ENCODE results near the gene STK39.
A peak's percentile ranks its signal among the peaks of the same experiment; 100 is the strongest.

Gene STK39

GRCh38 chr2:168231609-168232241 is 15.7 kb downstream of the STK39 start:
- H3K9me3 ChIP-seq (ENCODE audit: control insufficient read depth in 1 of 2, low read length in 2 of 2) = peaks cover 0 to 2% of the 10 kb centered on the region in 2 donors
- H3K27me3 ChIP-seq (ENCODE audit: control insufficient read depth in 1 of 2, insufficient read depth in 2 of 2, low read length in 2 of 2) = no peaks in the 10 kb centered on the region
- no peaks in the 10 kb centered on the region for H3K4me1 ChIP-seq (ENCODE audit: control insufficient read depth in 1 of 2, insufficient read depth in 2 of 2, low read length in 2 of 2)
- peaks cover 5 to 8% of the 10 kb centered on the region in 2 donors for H3K36me3 ChIP-seq (ENCODE audit: control insufficient read depth in 1 of 2, insufficient read depth in 2 of 2, low read length in 2 of 2)
- H3K4me3 ChIP-seq (ENCODE audit: low read depth in 1 of 2, low read length in 2 of 2) = no peak overlapping the region
- H3K9ac ChIP-seq (ENCODE audit: low read depth in 1 of 2, low read length in 2 of 2) = no peak overlapping the region
- H3K27ac ChIP-seq (ENCODE audit: low read depth, low read length) = no peak overlapping the region

GRCh38 chr2:168230389-168230788 is 17.0 kb downstream of the STK39 start:
- Histone ChIP-seq H3K27me3 (ENCODE audit: control insufficient read depth in 1 of 2, insufficient read depth in 2 of 2, low read length in 2 of 2) (no peaks in the 10 kb centered on the region), H3K4me3 (ENCODE audit: low read depth in 1 of 2, low read length in 2 of 2) (no peak overlapping the region), H3K9ac (ENCODE audit: low read depth in 1 of 2, low read length in 2 of 2) (no peak overlapping the region), H3K9me3 (ENCODE audit: control insufficient read depth in 1 of 2, low read length in 2 of 2) (peaks cover 0 to 2% of the 10 kb centered on the region in 2 donors), H3K4me1 (ENCODE audit: control insufficient read depth in 1 of 2, insufficient read depth in 2 of 2, low read length in 2 of 2) (peaks cover 0 to 7% of the 10 kb centered on the region in 2 donors), H3K27ac (ENCODE audit: low read depth, low read length) (no peak overlapping the region), H3K36me3 (ENCODE audit: control insufficient read depth in 1 of 2, insufficient read depth in 2 of 2, low read length in 2 of 2) (peaks cover 5 to 8% of the 10 kb centered on the region in 2 donors)

DNA sequence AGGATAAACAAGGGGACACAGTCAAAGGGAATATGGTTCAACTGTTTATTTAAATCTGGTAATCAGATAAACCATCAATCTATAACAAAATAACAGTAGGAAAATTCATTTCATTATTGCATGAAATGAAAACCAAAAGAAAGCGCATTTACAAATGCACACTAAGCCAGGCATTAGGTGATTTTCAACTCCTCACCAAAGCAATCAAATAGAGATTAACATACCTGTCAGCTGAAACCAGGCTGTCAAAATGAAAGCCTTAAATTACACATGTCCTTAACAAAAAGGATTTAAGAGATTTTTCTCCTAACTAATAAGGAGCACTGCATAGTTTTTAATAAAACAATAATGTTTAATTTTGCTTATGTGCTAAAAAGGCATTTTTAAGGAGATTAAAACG is 23.0 kb downstream of the STK39 start:
- no peak overlapping the region for H3K27ac ChIP-seq (ENCODE audit: low read depth, low read length)
- H3K9ac ChIP-seq (ENCODE audit: low read depth in 1 of 2, low read length in 2 of 2) = no peak overlapping the region
- no peaks in the 10 kb centered on the region for H3K27me3 ChIP-seq (ENCODE audit: control insufficient read depth in 1 of 2, insufficient read depth in 2 of 2, low read length in 2 of 2)
- no peaks in the 10 kb centered on the region for H3K36me3 ChIP-seq (ENCODE audit: control insufficient read depth in 1 of 2, insufficient read depth in 2 of 2, low read length in 2 of 2)
- peaks cover 0 to 56% of the 10 kb centered on the region in 2 donors for H3K4me1 ChIP-seq (ENCODE audit: control insufficient read depth in 1 of 2, insufficient read depth in 2 of 2, low read length in 2 of 2)
- no peaks in the 10 kb centered on the region for H3K9me3 ChIP-seq (ENCODE audit: control insufficient read depth in 1 of 2, low read length in 2 of 2)
- H3K4me3 ChIP-seq (ENCODE audit: low read depth in 1 of 2, low read length in 2 of 2) = no peak overlapping the region

- H3K4me1 ChIP-seq (ENCODE audit: control insufficient read depth in 1 of 2, insufficient read depth in 2 of 2, low read length in 2 of 2) = peaks cover 0 to 71% of the 10 kb centered on the region in 2 donors
- no peaks in the 10 kb centered on the region for H3K27me3 ChIP-seq (ENCODE audit: control insufficient read depth in 1 of 2, insufficient read depth in 2 of 2, low read length in 2 of 2)
- H3K36me3 ChIP-seq (ENCODE audit: control insufficient read depth in 1 of 2, insufficient read depth in 2 of 2, low read length in 2 of 2) = no peaks in the 10 kb centered on the region
- no peak overlapping the region for H3K4me3 ChIP-seq (ENCODE audit: low read depth in 1 of 2, low read length in 2 of 2)
- H3K27ac ChIP-seq (ENCODE audit: low read depth, low read length) = peak overlapping the region; percentile 15
- no peak overlapping the region for H3K9ac ChIP-seq (ENCODE audit: low read depth in 1 of 2, low read length in 2 of 2)
- no peaks in the 10 kb centered on the region for H3K9me3 ChIP-seq (ENCODE audit: control insufficient read depth in 1 of 2, low read length in 2 of 2)
Observed at GRCh38 chr2:168222088-168222487, 25.3 kb downstream of the STK39 start.

- Histone ChIP-seq H3K9ac (ENCODE audit: low read depth in 1 of 2, low read length in 2 of 2) (no peak overlapping the region), H3K36me3 (ENCODE audit: control insufficient read depth in 1 of 2, insufficient read depth in 2 of 2, low read length in 2 of 2) (no peaks in the 10 kb centered on the region), H3K4me1 (ENCODE audit: control insufficient read depth in 1 of 2, insufficient read depth in 2 of 2, low read length in 2 of 2) (peaks cover 3 to 80% of the 10 kb centered on the region in 2 donors), H3K4me3 (ENCODE audit: low read depth in 1 of 2, low read length in 2 of 2) (peak overlapping the region; percentile 7 to 21), H3K27me3 (ENCODE audit: control insufficient read depth in 1 of 2, insufficient read depth in 2 of 2, low read length in 2 of 2) (no peaks in the 10 kb centered on the region), H3K9me3 (ENCODE audit: control insufficient read depth in 1 of 2, low read length in 2 of 2) (no peaks in the 10 kb centered on the region), H3K27ac (ENCODE audit: low read depth, low read length) (peak overlapping the region; percentile 28)
Observed at GRCh38 chr2:168220965-168221819, 26.2 kb downstream of the STK39 start.

DNA sequence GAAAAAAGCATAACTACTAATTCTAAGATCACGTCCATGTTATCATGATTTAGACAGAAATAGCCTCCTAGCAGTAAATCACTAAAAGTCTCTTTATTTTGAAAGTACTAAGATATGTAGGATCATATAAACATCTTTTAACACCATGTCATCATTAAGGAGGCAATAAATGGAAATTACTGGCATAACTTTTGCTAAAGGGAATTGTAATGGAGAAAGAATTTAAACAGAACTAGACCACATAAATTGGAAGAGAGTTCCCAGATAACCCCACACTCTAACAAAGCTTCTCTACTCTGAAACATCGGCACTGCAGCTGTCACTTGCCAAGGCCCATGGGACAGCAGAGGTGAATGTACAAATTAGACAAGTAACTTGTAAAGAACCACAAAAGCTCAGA is 29.5 kb downstream of the STK39 start:
- Histone ChIP-seq H3K9me3 (ENCODE audit: control insufficient read depth in 1 of 2, low read length in 2 of 2) (no peaks in the 10 kb centered on the region), H3K36me3 (ENCODE audit: control insufficient read depth in 1 of 2, insufficient read depth in 2 of 2, low read length in 2 of 2) (no peaks in the 10 kb centered on the region), H3K27ac (ENCODE audit: low read depth, low read length) (no peak overlapping the region), H3K4me1 (ENCODE audit: control insufficient read depth in 1 of 2, insufficient read depth in 2 of 2, low read length in 2 of 2) (peaks cover 10 to 70% of the 10 kb centered on the region in 2 donors), H3K4me3 (ENCODE audit: low read depth in 1 of 2, low read length in 2 of 2) (no peak overlapping the region), H3K9ac (ENCODE audit: low read depth in 1 of 2, low read length in 2 of 2) (no peak overlapping the region), H3K27me3 (ENCODE audit: control insufficient read depth in 1 of 2, insufficient read depth in 2 of 2, low read length in 2 of 2) (no peaks in the 10 kb centered on the region)

DNA sequence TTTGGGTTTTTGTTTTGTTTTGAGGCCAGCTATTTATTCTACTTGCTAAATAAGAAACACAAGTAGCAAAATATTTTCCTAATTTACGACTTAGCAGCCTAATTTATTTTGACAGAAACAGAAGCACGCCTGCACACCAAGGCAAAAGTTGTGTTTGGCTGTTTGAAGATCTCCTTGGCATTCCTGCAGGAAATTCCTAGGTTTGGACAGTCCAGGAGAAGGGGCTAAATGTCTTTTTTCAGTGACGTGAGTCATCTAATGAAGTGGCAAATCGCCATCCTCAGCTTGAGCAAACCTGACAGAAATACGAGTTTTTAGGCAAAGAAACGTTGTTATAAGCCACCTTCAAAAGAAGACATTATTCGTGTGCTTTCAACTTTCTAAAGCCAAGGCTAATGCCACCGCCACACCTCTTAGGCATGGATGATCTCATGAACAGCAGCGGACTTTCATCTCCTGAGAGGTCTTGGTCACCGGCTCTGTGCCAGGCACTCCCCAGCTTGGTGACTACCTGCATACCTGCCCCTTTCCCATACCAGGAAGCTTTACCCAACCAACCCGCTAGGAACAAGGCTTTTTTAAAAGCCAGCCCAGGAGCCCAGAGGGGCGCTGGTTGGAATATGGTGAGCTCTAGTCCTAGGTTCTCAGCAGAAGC is 30.9 kb downstream of the STK39 start:
- no peaks in the 10 kb centered on the region for H3K9me3 ChIP-seq (ENCODE audit: control insufficient read depth in 1 of 2, low read length in 2 of 2)
- H3K4me3 ChIP-seq (ENCODE audit: low read depth in 1 of 2, low read length in 2 of 2) = peak overlapping the region in 1 of 2 donors; percentile 32
- H3K36me3 ChIP-seq (ENCODE audit: control insufficient read depth in 1 of 2, insufficient read depth in 2 of 2, low read length in 2 of 2) = no peaks in the 10 kb centered on the region
- H3K9ac ChIP-seq (ENCODE audit: low read depth in 1 of 2, low read length in 2 of 2) = peak overlapping the region; percentile 30 to 44
- H3K4me1 ChIP-seq (ENCODE audit: control insufficient read depth in 1 of 2, insufficient read depth in 2 of 2, low read length in 2 of 2) = peaks cover 23 to 70% of the 10 kb centered on the region in 2 donors
- H3K27ac ChIP-seq (ENCODE audit: low read depth, low read length) = peak overlapping the region; percentile 79
- no peaks in the 10 kb centered on the region for H3K27me3 ChIP-seq (ENCODE audit: control insufficient read depth in 1 of 2, insufficient read depth in 2 of 2, low read length in 2 of 2)

GRCh38 chr2:168215813-168216212 is 31.6 kb downstream of the STK39 start:
- Histone ChIP-seq H3K9ac (ENCODE audit: low read depth in 1 of 2, low read length in 2 of 2) (peak overlapping the region in 1 of 2 donors; percentile 30), H3K4me1 (ENCODE audit: control insufficient read depth in 1 of 2, insufficient read depth in 2 of 2, low read length in 2 of 2) (peaks cover 28 to 69% of the 10 kb centered on the region in 2 donors), H3K27me3 (ENCODE audit: control insufficient read depth in 1 of 2, insufficient read depth in 2 of 2, low read length in 2 of 2) (no peaks in the 10 kb centered on the region), H3K9me3 (ENCODE audit: control insufficient read depth in 1 of 2, low read length in 2 of 2) (no peaks in the 10 kb centered on the region), H3K36me3 (ENCODE audit: control insufficient read depth in 1 of 2, insufficient read depth in 2 of 2, low read length in 2 of 2) (no peaks in the 10 kb centered on the region), H3K4me3 (ENCODE audit: low read depth in 1 of 2, low read length in 2 of 2) (no peak overlapping the region), H3K27ac (ENCODE audit: low read depth, low read length) (peak overlapping the region; percentile 68)

- no peaks in the 10 kb centered on the region for H3K27me3 ChIP-seq (ENCODE audit: control insufficient read depth in 1 of 2, insufficient read depth in 2 of 2, low read length in 2 of 2)
- H3K9ac ChIP-seq (ENCODE audit: low read depth in 1 of 2, low read length in 2 of 2) = no peak overlapping the region
- H3K9me3 ChIP-seq (ENCODE audit: control insufficient read depth in 1 of 2, low read length in 2 of 2) = no peaks in the 10 kb centered on the region
- H3K36me3 ChIP-seq (ENCODE audit: control insufficient read depth in 1 of 2, insufficient read depth in 2 of 2, low read length in 2 of 2) = no peaks in the 10 kb centered on the region
- no peak overlapping the region for H3K4me3 ChIP-seq (ENCODE audit: low read depth in 1 of 2, low read length in 2 of 2)
- no peak overlapping the region for H3K27ac ChIP-seq (ENCODE audit: low read depth, low read length)
- H3K4me1 ChIP-seq (ENCODE audit: control insufficient read depth in 1 of 2, insufficient read depth in 2 of 2, low read length in 2 of 2) = peaks cover 28 to 62% of the 10 kb centered on the region in 2 donors
Observed at GRCh38 chr2:168212866-168213265, 34.5 kb downstream of the STK39 start.

DNA sequence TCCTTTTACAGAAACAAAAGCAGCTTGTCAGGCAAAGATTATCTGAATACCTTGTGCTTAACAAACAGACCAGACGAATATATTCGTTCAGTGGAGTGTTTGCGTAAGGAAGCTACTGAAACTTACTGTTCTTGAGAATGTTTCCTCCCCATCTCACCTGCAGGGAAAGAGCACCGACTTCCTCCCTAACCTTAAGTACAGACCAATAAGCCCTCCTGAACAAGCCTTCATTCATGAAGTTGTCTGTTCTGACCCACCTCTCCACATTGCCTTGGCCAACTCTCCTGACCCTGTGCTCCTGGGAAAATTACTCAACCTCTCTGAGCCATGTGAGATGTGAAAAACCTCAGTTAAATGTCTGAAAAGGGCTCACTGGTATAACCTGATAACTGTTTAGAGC is 35.2 kb downstream of the STK39 start:
- Histone ChIP-seq H3K27ac (ENCODE audit: low read depth, low read length) (no peak overlapping the region), H3K27me3 (ENCODE audit: control insufficient read depth in 1 of 2, insufficient read depth in 2 of 2, low read length in 2 of 2) (no peaks in the 10 kb centered on the region), H3K4me3 (ENCODE audit: low read depth in 1 of 2, low read length in 2 of 2) (peak overlapping the region in 1 of 2 donors; percentile 23), H3K4me1 (ENCODE audit: control insufficient read depth in 1 of 2, insufficient read depth in 2 of 2, low read length in 2 of 2) (peaks cover 28 to 61% of the 10 kb centered on the region in 2 donors), H3K36me3 (ENCODE audit: control insufficient read depth in 1 of 2, insufficient read depth in 2 of 2, low read length in 2 of 2) (no peaks in the 10 kb centered on the region), H3K9ac (ENCODE audit: low read depth in 1 of 2, low read length in 2 of 2) (peak overlapping the region; percentile 4 to 22), H3K9me3 (ENCODE audit: control insufficient read depth in 1 of 2, low read length in 2 of 2) (no peaks in the 10 kb centered on the region)

Measured in duodenal mucosa (tissue), 2 donors.